EH (cell line): ENCODE results near the gene FOXR1.
"Not testable (repeated sequence)": the region's sequence is repeated elsewhere in the genome, so short reads cannot be mapped to it uniquely, and the experiment has no call there.

Experiments
- DNase-seq: peaks from one replicate; pipeline ENCODE4 v3.0.0-alpha.2; 2015; ENCODE audit warnings: low read depth

FOXR1 gene

GRCh38 chr11:118947091-118947490, 24.5 kb upstream of the FOXR1 start:
- DNase-seq = no peak

- DNase-seq = no peak
Measured at GRCh38 chr11:118948000-118948399, 23.6 kb upstream of the FOXR1 start.

- peak; percentile 38 for DNase-seq
Measured at GRCh38 chr11:118953265-118953664, 18.3 kb upstream of the FOXR1 start.

GRCh38 chr11:118953976-118954375, 17.6 kb upstream of the FOXR1 start:
- DNase-seq = not testable (repeated sequence)

- DNase-seq = peak; percentile 83
Measured at GRCh38 chr11:118956094-118956846, 15.3 kb upstream of the FOXR1 start, which contains the start of gene UPK2. Gene UPK2, plus strand, starts transcription at chr11:118956298. Its CDS starts 53 bp downstream, at chr11:118956351.

- DNase-seq = no peak
Measured at GRCh38 chr11:118956847-118957469, 14.6 kb upstream of the FOXR1 start.

- no peak for DNase-seq
Measured at GRCh38 chr11:118957549-118957948, 14.0 kb upstream of the FOXR1 start.

GRCh38 chr11:118957968-118958367, 13.6 kb upstream of the FOXR1 start:
- DNase-seq = no peak

- DNase-seq = no peak
Measured at GRCh38 chr11:118958577-118958976, 13.0 kb upstream of the FOXR1 start.

- no peak for DNase-seq
Measured at GRCh38 chr11:118961189-118961588, 10.4 kb upstream of the FOXR1 start.

- DNase-seq = no peak
Measured at GRCh38 chr11:118961591-118961990, 10.0 kb upstream of the FOXR1 start.

- DNase-seq = not testable (repeated sequence)
Measured at GRCh38 chr11:118969508-118969907, 2.1 kb upstream of the FOXR1 start.

- no peak for DNase-seq
Measured at GRCh38 chr11:118973985-118974384, 2.4 kb downstream of the FOXR1 start.

- DNase-seq = peak; percentile 18
Measured at GRCh38 chr11:118975771-118976709, 4.5 kb downstream of the FOXR1 start.

GRCh38 chr11:118979434-118979833, 7.9 kb downstream of the FOXR1 start:
- DNase-seq = no peak

- no peak for DNase-seq
Measured at GRCh38 chr11:118980191-118980881, 8.8 kb downstream of the FOXR1 start.

- not testable (repeated sequence) for DNase-seq
Measured at GRCh38 chr11:118984337-118984736, 12.8 kb downstream of the FOXR1 start.

- DNase-seq = no peak
Measured at GRCh38 chr11:118984825-118985224, 13.3 kb downstream of the FOXR1 start.

GRCh38 chr11:118988280-118988679, 16.7 kb downstream of the FOXR1 start:
- no peak for DNase-seq

GRCh38 chr11:118991486-118992038, 20.0 kb downstream of the FOXR1 start:
- not testable (repeated sequence) for DNase-seq

- DNase-seq = peak; percentile 43
Measured at GRCh38 chr11:118996926-118997626, 25.5 kb downstream of the FOXR1 start.
